ENCODE results near the gene MAOA.

DNA sequence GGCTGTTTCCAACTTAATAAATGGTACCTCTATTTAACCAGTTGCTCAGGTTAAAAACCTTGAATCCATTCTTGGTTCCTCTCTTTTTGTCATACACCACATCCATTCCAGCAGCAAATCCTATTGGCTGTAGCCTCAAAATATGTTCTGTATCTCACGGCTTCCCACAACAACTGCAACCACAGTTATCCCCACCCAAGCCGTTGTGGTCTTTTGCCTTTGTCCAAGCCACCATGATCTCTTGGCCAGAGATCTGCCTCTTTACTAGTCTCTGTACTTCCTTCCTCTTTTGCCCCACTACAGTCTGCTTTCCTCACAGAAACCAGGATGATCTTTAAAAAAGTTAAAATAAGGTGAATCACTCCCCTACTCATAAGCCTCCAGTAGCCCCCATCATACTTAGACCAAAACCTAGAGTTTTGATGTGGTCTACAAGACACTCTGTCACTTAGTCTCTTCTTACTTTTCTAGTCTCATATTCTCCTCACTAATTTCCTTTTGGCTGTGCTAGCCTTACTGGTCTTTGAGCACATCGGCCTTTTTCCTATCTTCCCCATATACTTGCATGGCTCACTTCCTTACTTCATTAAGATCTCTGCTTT is 10.3 kb downstream of the MAOA start:
- TF ChIP-seq, protein P1, sequence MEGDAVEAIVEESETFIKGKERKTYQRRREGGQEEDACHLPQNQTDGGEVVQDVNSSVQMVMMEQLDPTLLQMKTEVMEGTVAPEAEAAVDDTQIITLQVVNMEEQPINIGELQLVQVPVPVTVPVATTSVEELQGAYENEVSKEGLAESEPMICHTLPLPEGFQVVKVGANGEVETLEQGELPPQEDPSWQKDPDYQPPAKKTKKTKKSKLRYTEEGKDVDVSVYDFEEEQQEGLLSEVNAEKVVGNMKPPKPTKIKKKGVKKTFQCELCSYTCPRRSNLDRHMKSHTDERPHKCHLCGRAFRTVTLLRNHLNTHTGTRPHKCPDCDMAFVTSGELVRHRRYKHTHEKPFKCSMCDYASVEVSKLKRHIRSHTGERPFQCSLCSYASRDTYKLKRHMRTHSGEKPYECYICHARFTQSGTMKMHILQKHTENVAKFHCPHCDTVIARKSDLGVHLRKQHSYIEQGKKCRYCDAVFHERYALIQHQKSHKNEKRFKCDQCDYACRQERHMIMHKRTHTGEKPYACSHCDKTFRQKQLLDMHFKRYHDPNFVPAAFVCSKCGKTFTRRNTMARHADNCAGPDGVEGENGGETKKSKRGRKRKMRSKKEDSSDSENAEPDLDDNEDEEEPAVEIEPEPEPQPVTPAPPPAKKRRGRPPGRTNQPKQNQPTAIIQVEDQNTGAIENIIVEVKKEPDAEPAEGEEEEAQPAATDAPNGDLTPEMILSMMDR (IDR thresholded peaks at IDR 0.05 in 8 of 11, conservative IDR thresholded peaks at IDR 0.05 in 3 of 11): no peak
- TF ChIP-seq POLR2A (IDR thresholded peaks at IDR 0.05) (no peak), POLR2AphosphoS5 (IDR thresholded peaks at IDR 0.05) (no peak)
